ENCODE measurements around the gene SRP68.

SRP68 gene

GRCh38 chr17:76102944-76103273 lies 30.6 kb upstream of the SRP68 start:
- no peak for TF ChIP-seq JUND (IDR thresholded peaks at IDR 0.05; ENCODE audit: low read depth)
- peak in 1 of 2 experiments; percentile 85 for DNase-seq (ENCODE audit: low read depth in 1 of 2, low spot score in 1 of 2)
- in situ Hi-C loops (cut with HindIII; ENCODE audit: low pct_unique_long_range_greater_than_20kb, low sequenced_read_pairs), result no loop called here

GRCh38 chr17:76097716-76098295 lies 25.5 kb upstream of the SRP68 start:
- no peak for TF ChIP-seq JUND (IDR thresholded peaks at IDR 0.05; ENCODE audit: low read depth)
- DNase-seq (ENCODE audit: low read depth in 1 of 2, low spot score in 1 of 2), result no peak
- in situ Hi-C loops (cut with HindIII; ENCODE audit: low pct_unique_long_range_greater_than_20kb, low sequenced_read_pairs), result no loop called here

DNA sequence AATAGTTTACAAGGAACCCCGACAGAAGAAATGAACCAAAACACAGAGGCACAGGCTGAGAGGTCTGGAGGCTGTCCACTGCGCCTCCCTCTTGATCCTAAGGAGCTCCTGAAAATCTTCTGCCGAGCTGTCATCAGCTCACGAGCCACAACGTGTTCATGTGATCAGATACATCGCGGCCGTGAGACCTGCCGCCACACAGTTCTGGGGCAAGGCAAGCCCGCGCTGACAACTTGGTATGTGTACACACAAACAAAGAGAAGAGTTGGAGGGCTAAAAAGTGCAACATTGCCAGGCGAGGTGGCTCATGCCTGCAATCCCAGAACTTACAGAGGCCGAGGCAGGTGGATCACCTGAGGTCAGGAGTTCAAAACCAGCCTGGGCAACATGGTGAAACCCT lies 23.6 kb upstream of the SRP68 start:
- in situ Hi-C loops (cut with HindIII; ENCODE audit: low pct_unique_long_range_greater_than_20kb, low sequenced_read_pairs), result no loop called here
- DNase-seq (ENCODE audit: low read depth in 1 of 2, low spot score in 1 of 2), result no peak
- TF ChIP-seq JUND (IDR thresholded peaks at IDR 0.05; ENCODE audit: low read depth), result no peak

DNA sequence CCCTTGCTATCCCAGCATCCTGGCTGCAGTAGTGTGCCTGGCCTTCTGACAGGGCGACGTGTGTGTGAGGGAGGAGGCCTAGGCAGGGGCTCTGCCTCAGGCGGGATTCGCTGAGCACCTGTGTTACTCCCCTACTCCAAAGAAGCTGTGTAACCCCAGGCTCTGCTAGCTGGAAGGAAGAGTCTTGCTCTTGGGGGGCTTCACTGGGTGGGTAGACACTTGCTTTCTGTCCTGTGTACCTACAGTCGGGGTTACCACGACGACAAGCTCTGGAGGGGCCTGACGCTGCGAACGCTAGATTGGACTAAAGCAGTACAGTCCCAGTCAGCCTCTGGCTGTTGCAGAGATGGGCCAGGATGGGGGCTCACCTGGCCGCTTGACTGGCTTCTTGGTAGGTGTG lies 21.7 kb upstream of the SRP68 start:
- TF ChIP-seq JUND (IDR thresholded peaks at IDR 0.05; ENCODE audit: low read depth), result no peak
- no peak for DNase-seq (ENCODE audit: low read depth in 1 of 2, low spot score in 1 of 2)
- in situ Hi-C loops (cut with HindIII; ENCODE audit: low pct_unique_long_range_greater_than_20kb, low sequenced_read_pairs), result no loop called here

DNA sequence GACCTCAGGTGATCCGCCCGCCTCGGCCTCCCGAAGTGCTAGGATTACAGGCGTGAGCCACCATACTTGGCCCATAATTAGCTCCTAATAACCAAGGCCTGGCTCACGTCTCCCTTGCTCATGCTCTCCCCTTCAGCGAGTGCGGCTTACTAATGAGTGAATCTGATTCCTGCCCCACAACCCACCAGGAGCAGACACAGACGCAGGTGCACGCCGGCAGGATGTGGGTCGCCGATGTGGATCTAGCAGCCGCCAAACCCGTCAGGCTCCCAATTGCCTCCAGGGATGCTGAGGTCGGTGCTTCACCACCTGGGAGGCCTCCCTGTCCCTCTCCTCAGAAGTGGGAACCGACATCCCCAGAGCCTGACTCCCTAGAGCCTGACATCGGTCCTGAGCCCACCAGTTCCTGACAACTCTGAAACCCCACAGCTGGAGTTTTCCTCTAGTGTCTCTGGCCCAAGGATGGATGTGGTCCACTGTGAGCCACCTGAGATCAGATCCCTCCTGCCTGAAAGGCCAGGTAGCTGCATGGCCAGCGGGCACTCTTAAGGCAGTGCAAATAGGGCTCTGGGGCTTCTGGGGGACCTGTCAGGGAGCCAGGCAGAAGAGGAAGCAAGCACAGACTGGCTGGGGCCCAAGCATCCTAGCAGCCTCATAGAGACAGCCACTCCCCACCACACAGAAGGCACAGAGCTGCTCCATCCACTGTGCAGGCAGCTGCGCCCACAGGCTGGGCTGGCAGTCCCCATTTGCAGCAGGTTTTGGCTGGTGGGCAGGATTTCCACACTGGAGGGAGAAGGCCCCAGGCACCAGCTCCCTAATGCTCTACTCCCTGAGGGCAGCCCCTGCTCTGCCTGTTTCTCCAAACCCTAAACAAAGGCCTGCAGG lies 20.5 kb upstream of the SRP68 start:
- in situ Hi-C loops (cut with HindIII; ENCODE audit: low pct_unique_long_range_greater_than_20kb, low sequenced_read_pairs), result no loop called here
- TF ChIP-seq JUND (IDR thresholded peaks at IDR 0.05; ENCODE audit: low read depth), result no peak
- DNase-seq (ENCODE audit: low read depth in 1 of 2, low spot score in 1 of 2), result no peak

- no peak for DNase-seq (ENCODE audit: low read depth in 1 of 2, low spot score in 1 of 2)
- in situ Hi-C loops (cut with HindIII; ENCODE audit: low pct_unique_long_range_greater_than_20kb, low sequenced_read_pairs), result no loop called here
- TF ChIP-seq JUND (IDR thresholded peaks at IDR 0.05; ENCODE audit: low read depth), result no peak
Observed at GRCh38 chr17:76091526-76092286, 19.4 kb upstream of the SRP68 start.

DNA sequence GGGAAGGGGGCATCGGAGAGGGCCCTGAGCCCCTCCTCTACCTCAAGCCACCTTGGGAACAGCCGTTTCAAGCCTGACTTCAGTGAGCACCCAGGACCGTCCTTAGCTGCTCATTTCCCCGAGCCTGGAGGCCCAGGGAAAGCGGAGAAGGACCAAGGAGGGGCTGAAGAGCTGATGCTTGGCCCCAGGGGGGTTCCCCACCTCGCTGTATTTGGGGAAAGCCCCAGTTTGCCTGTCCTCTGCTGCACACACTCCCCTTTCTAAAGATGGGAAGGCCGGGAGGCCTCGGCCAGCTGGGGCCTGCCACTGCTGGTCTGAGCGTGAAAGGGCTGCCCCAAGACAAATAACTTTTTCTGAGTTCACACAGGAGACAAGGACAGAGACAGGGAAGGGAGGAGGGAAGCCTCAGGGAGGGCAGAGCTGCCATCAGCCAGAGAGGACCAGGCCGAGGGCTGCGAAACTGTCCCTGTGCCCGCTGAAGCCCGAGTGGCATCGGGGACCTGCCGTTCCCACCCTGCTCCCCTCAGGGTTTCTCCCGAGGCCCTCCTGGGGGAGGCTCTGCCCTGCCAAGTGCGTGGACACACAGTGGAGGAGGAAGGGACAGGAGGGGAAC lies 18.3 kb upstream of the SRP68 start:
- in situ Hi-C loops (cut with HindIII; ENCODE audit: low pct_unique_long_range_greater_than_20kb, low sequenced_read_pairs), result no loop called here
- TF ChIP-seq JUND (IDR thresholded peaks at IDR 0.05; ENCODE audit: low read depth), result no peak
- DNase-seq (ENCODE audit: low read depth in 1 of 2, low spot score in 1 of 2), result no peak

DNA sequence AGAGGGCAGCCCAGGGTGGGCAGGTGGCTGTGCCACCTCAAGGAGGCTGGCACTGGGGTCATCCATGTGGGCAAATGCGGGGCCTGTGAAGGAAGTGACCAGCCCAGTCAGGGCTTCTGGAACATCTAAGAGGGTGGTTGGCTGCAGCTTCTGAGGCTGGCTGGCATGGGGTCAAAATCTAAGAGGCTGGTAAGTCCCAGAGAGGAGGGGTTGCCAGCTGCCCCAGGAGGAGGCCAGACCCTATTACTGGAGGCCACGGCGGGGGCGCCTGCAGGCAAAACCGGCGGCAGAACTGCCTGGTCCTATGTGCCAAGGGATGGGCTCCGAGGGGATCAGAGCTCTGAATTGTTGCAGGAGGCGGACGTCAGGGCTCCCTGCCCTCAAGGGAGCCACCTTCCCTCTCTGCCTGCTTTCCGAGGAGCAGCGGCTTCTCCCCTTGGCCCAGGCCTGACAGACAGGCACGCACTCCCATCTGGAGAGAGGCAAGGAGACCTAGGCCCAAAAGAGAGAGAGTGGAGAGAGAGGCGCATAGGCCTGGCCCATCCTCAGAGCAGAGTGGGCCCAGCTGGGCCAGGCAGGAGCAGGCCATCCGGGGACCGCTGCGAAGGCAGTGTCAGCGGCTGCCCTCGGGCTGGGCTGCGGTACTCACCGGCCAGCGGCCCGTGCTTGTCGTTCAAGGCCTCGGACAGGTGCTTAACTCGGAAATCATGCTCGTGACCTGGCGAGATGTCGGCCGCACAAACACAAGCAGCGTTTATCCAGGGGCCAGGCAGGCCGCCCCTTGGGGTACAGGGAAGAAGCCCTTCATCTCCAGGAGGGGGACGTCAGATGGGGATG lies 17.6 kb upstream of the SRP68 start:
- in situ Hi-C loops (cut with HindIII; ENCODE audit: low pct_unique_long_range_greater_than_20kb, low sequenced_read_pairs), result no loop called here
- no peak for TF ChIP-seq JUND (IDR thresholded peaks at IDR 0.05; ENCODE audit: low read depth)
- DNase-seq (ENCODE audit: low read depth in 1 of 2, low spot score in 1 of 2), result no peak

GRCh38 chr17:76088868-76089576 lies 16.7 kb upstream of the SRP68 start:
- in situ Hi-C loops (cut with HindIII; ENCODE audit: low pct_unique_long_range_greater_than_20kb, low sequenced_read_pairs), result no loop called here
- DNase-seq (ENCODE audit: low read depth in 1 of 2, low spot score in 1 of 2), result no peak
- no peak for TF ChIP-seq JUND (IDR thresholded peaks at IDR 0.05; ENCODE audit: low read depth)

- in situ Hi-C loops (cut with HindIII; ENCODE audit: low pct_unique_long_range_greater_than_20kb, low sequenced_read_pairs), result no loop called here
Observed at GRCh38 chr17:76088041-76088867, 15.9 kb upstream of the SRP68 start.

GRCh38 chr17:76087531-76087930 lies 15.2 kb upstream of the SRP68 start:
- no peak for TF ChIP-seq JUND (IDR thresholded peaks at IDR 0.05; ENCODE audit: low read depth)
- in situ Hi-C loops (cut with HindIII; ENCODE audit: low pct_unique_long_range_greater_than_20kb, low sequenced_read_pairs), result no loop called here
- DNase-seq (ENCODE audit: low read depth in 1 of 2, low spot score in 1 of 2), result no peak

More at GRCh38 chr17:76088041-76088867, 15.9 kb upstream of the SRP68 start:
- no peak for TF ChIP-seq JUND (IDR thresholded peaks at IDR 0.05; ENCODE audit: low read depth)
- DNase-seq (ENCODE audit: low read depth in 1 of 2, low spot score in 1 of 2), result no peak

Data from T47D (cell line).